ENCODE measurements around the gene RAB11FIP3.

- TF ChIP-seq POLR2AphosphoS5 (IDR thresholded peaks at IDR 0.05; ENCODE audit: low read depth, low read length) (no peak), POLR2A (IDR thresholded peaks at IDR 0.05; ENCODE audit: low read depth, low read length) (no peak), TAF1 (IDR thresholded peaks at IDR 0.05; ENCODE audit: borderline replicate concordance, low read depth, low read length) (no peak)
Observed at GRCh38 chr16:426115-426905, 861 bp downstream of the RAB11FIP3 start.
